BJ (cell line): ENCODE results near the gene PIAS1. TPM values are rescaled to one million over a fixed set of nuclear protein-coding genes. Genes with fewer than 3 reads are reported as not detected.

Experiments
- CTCF ChIA-PET: fragments of 350-600 bp; formaldehyde crosslinking; extraction: SDS; loops from one replicate; lab custom pipeline; 2021; ENCODE audit warnings: antibody characterized with exemption, inconsistent platforms; lab: Yijun Ruan, JAX
- POLR2A ChIA-PET: fragments of 300-600 bp; sonication (Branson Sonifier 250); formaldehyde crosslinking; extraction: SDS; loops from one replicate; lab custom pipeline; 2021; ENCODE audit warnings: antibody characterized with exemption; lab: Charles Lee
- DNase-seq: peaks from one replicate; pipeline ENCODE4 v3.0.0-alpha.2; 2011; ENCODE audit warnings: low read depth
- H3K27me3 ChIP-seq: 2 replicates; pipeline ENCODE4 v1.6.0; 2011; ENCODE audit warnings: low read length; ENCODE audit not compliant: control insufficient read depth, insufficient read depth
- H3K36me3 ChIP-seq: 2 replicates; pipeline ENCODE4 v1.5.1; 2011; ENCODE audit warnings: low read length; ENCODE audit not compliant: control insufficient read depth, insufficient read depth
- H3K4me3 ChIP-seq: 2 replicates; pipeline ENCODE4 v1.5.1; 2011; ENCODE audit warnings: low read depth, mild to moderate bottlenecking, control low read depth, low read length
- CTCF ChIP-seq: IDR thresholded peaks from 2 replicates; pipeline ENCODE4 v1.5.1; 2011; ENCODE audit warnings: low read depth, mild to moderate bottlenecking, control low read depth, inconsistent platforms, low read length, moderate library complexity; ENCODE audit not compliant: insufficient read depth
- polyA plus RNA-seq: library from polyadenylated mRNA; depleted of rRNA; stranded (reverse); fragments of >200 nt; gene quantifications from 2 replicates; pipeline ENCODE4 v1.2.3, GENCODE V29; 2011; rRNA removed

Gene PIAS1
- polyA plus RNA-seq, 1 experiment: 37.4 TPM

- no peak for DNase-seq
- Histone ChIP-seq H3K27me3 (no peaks in the 10 kb centered on the region), H3K4me3 (no peak overlapping the region), H3K36me3 (no peaks in the 10 kb centered on the region)
- no peak for TF ChIP-seq CTCF
- CTCF ChIA-PET: interaction anchor here (1.3 to 2.7 kb wide), 2 partner anchors 10 to 12 kb away, joined by 4 to 9 read pairs; no protein-coding TSS in a partner anchor
- POLR2A ChIA-PET: no interaction called here
These were observed 187.2 kb downstream of the PIAS1 start for GRCh38 chr15:68241088-68241935.

Other genes with a start within 250 kb of the PIAS1 start
- gene SKOR1, start 228.8 kb upstream of the PIAS1 start, polyA plus RNA-seq: 0.02 TPM in 1 of 2 replicates, not detected in the other
- gene RNU6-1, start 214.3 kb upstream of the PIAS1 start, polyA plus RNA-seq: not detected in 2 replicates
- gene CALML4, start 151.0 kb downstream of the PIAS1 start, polyA plus RNA-seq: 0.47 and 1.2 TPM in 2 replicates
- 22.1 and 25.4 TPM in 2 replicates for gene CLN6, start 175.4 kb downstream of the PIAS1 start, polyA plus RNA-seq
- gene FEM1B, start 223.4 kb downstream of the PIAS1 start, polyA plus RNA-seq: 58.3 and 78.4 TPM in 2 replicates